OCI-LY7 (cell line): Measurements from ENCODE around the gene SLC2A10.

Experiments
- EZH2phosphoT487 ChIP-seq: fragments of 200-600 bp; sonication (generic); IDR thresholded peaks from 2 replicates; pipeline ENCODE4 v1.6.1; 2018; ENCODE audit warnings: low read depth, borderline replicate concordance, mild to moderate bottlenecking, mixed run types, antibody characterized with exemption, low read length, moderate library complexity, mixed read lengths
- TF ChIP-seq, protein P1 (sequence below): fragments of 200-600 bp; sonication (generic); conservative IDR thresholded peaks from 2 replicates; pipeline ENCODE4 v1.5.1; 2014; ENCODE audit warnings: mild to moderate bottlenecking, antibody characterized with exemption, low read length, moderate library complexity, mixed read lengths

DNA sequence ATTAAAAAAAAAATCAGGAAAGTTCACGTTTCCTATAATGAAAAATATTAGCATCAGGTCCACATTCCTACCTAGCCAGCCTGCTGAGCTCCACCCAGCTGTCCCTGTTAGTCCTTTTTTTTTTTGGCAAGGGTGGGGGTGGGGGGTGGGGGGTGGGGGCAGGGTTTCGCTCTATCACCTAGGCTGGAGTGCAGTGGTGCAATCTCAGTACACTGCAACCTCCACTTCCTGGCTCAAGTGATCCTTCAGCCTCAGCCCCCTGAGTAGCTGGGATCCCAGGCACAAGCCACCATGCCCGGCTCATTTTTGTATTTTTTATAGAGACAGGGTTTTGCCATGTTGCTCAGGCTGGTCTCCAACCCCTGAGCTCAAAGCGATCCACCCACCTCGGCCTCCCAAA is 7.5 kb upstream of the SLC2A10 start:
- no peak for TF ChIP-seq EZH2phosphoT487
- TF ChIP-seq, protein P1, sequence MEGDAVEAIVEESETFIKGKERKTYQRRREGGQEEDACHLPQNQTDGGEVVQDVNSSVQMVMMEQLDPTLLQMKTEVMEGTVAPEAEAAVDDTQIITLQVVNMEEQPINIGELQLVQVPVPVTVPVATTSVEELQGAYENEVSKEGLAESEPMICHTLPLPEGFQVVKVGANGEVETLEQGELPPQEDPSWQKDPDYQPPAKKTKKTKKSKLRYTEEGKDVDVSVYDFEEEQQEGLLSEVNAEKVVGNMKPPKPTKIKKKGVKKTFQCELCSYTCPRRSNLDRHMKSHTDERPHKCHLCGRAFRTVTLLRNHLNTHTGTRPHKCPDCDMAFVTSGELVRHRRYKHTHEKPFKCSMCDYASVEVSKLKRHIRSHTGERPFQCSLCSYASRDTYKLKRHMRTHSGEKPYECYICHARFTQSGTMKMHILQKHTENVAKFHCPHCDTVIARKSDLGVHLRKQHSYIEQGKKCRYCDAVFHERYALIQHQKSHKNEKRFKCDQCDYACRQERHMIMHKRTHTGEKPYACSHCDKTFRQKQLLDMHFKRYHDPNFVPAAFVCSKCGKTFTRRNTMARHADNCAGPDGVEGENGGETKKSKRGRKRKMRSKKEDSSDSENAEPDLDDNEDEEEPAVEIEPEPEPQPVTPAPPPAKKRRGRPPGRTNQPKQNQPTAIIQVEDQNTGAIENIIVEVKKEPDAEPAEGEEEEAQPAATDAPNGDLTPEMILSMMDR, result no peak
